Stimulated activated CD8-positive, alpha-beta memory T cell treated with anti-CD3 and anti-CD28 coated beads, Interleukin-15, amount 100 ng/mL, for 24 hours (primary cell): ENCODE measurements around the gene UXT.
A peak's percentile ranks its signal among the peaks of the same experiment; 100 is the strongest.
"Not testable (repeated sequence)": the region's sequence is repeated elsewhere in the genome, so short reads cannot be mapped to it uniquely, and the experiment has no call there.

Experiments used
- DNase-seq: peaks from one replicate; pipeline ENCODE4 v3.0.0-alpha.2; 2020; ENCODE audit warnings: low read depth

Gene UXT, protein sequence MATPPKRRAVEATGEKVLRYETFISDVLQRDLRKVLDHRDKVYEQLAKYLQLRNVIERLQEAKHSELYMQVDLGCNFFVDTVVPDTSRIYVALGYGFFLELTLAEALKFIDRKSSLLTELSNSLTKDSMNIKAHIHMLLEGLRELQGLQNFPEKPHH

DNA sequence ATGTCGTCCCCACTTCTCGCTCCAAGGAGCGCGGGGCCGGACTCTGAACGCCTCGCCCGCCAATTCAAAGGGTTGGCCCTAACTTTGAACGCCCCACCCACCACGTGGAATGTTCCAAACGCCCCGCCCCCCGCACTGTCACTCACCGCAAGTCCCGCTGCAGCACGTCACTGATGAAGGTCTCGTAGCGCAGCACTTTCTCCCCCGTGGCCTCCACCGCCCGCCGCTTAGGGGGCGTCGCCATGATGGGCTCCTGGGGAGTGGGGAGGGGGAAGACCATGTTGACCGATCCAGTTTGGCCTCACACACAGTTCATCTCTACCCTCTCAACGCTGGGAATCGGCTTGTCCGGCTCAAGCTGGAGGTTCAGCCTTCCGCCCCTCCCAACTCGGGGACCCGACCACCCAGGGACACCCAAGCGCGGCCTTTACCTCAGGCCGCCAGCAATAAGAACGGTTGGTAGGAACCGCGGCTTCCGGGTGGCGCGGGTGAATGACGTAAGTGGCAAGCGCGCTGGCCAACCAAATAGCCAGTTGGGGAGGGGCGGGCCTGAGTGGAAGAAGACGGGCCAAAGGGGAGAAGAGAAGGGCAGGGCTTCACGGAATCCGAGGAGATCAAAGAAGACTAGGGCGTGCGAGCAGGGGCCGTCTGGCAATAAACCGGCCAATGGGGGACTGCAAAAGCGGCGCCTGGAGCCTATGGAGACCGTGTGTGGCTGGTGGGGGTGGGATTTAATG lies at the start of gene UXT:
Gene UXT, minus strand, starts transcription at position 497 of the 737 bp plus-strand sequence. Its CDS starts 253 bp downstream, at position 244.
- DNase-seq, result peak; percentile 76

DNA sequence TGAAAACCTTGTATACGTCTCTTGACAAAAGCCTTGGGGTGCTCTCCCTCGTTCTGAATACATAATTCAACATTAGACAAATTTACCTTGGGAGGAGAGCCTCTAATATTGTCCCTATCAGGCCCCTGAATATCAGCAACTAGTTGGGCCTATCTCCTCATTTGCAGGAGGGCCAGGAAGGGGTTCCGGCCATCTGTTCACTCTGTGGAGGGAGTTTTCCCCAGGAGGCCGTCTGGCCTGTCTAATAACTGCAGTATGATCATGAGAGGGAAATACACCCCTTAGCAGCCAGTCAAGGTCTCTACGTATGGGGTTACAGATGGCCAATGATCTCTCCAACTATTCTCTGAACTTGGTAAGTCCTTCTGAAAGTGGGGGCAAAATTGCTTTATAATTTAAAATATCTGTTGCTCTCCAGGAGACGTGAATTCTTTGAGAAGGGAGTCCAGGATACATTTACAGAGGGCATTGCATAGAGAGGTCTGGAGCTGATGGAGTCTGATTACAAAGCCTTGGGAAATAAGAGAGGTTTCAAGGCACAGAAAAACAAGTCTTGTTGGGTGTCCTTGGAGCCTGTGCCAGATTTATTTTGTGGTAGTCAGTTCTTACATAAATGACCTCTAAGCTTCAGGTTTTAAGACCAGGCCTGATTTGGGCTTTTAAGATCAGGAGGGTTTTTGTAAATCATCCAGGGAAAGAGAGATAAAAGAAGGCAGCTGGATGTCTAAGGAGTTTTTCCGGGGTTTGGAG lies 48.2 kb upstream of the UXT start:
- no peak for DNase-seq

DNA sequence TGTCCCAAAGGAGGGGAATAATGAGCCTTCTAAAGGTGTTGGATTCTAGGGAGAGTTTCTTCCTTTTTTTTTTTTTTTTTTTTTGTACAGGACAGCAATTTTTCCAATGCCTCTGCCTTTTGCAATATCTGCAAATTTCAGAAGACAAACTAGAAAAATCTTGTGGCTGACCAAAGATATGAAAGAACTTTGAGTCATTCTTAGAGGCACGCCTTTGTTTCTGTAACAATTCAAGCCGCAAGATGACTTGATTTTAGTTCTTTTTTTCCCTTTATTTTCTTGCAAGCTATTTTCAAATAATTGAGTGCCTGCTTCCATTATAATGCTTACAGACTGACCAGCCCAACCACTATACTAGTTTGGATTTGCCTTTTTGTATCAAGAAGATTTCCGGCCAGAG lies 47.6 kb upstream of the UXT start:
- no peak for DNase-seq

DNA sequence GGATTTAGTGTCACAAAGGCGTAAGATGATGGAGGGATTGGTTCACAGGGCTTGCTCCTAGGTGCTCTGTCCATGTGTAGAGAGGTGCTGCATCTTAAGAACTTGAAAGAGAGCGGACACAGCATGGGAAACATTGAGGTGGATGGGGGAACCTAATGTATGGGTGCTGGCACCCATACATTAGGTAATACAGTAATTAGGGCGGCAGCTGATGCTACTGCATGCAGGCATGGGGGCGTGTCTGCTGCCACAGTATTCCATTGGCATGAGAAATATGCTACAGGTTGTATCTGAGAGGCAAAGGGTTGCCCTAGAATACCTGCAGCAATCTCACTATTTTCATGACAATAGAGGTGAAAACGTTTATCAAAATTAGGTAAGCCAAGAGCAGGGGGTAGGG lies 45.8 kb upstream of the UXT start:
- no peak for DNase-seq

DNA sequence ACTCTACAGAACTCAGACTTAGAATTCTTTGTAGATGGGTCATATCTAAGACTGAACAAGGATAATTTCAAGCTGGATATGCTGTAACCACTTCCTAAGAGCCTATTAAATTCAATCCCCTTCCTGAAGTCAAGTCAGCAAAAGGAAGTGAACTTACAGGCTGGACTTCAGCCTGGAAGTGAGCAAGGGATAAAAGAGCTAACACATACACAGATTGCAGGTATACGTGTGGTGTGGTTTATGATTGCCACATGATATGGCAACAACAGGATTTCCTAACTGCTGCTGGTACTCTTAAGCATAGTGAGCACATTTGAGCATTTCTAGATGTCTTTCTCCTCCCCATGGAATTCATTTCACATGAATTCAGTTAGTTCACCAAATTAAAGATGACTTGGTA lies 38.2 kb upstream of the UXT start:
- DNase-seq, result no peak

DNA sequence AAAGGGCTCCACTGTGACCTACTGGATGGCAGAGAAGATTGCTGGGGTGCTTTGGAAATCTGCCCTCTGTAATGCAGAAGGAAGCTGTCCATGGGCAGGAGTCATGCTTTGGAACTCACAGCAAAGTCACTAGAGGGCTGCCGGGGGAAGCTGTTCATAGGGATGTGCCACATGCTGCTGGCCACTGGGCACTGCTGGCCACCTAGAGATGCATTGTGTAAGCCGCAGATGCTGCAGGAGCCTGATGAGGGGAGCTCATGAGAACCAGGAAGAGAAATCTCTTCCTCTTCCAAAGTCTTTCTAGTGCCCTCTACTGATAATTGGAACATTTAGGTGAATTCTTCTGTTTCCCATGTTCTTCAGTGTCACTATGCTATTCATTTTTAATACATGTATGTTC lies 31.2 kb upstream of the UXT start:
- no peak for DNase-seq

DNA sequence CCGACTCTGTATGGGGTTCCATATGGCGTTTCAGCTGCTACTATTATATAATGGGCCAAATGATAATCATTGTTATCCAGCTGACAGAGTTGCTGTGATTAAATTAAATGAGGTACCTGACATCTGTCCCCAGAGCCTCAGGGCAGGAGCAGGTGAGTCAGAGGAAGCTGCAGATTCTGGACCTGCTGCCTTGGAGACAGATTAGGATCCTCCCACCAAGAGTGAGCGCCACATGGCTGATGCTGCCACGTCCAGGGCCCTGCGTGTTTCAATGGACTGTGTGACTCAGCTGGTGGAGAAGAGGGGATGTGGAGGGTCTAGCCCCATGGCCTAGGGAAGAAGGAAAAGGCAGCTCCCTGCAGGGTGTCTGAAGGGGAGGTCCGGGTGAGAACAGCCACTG lies 28.3 kb upstream of the UXT start:
- DNase-seq, result no peak

DNA sequence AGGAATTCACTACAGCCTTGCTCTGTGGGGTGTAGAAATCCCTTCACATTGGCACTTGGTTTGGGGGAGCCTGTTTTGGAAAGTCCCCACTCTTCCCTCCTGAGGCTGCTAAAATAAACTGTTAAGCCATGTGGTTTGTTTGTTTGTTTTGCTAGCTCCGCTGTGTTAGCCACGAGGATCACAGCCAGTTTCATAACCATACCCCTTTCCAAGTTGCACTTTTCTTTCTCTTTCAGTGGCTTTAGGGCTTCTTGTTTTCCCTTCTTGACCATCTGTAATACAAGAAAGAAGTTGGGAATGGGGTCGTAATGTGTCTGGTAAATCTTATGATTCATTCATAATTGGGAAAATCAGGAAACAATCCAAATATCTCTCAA lies 24.8 kb upstream of the UXT start:
- DNase-seq, result no peak

DNA sequence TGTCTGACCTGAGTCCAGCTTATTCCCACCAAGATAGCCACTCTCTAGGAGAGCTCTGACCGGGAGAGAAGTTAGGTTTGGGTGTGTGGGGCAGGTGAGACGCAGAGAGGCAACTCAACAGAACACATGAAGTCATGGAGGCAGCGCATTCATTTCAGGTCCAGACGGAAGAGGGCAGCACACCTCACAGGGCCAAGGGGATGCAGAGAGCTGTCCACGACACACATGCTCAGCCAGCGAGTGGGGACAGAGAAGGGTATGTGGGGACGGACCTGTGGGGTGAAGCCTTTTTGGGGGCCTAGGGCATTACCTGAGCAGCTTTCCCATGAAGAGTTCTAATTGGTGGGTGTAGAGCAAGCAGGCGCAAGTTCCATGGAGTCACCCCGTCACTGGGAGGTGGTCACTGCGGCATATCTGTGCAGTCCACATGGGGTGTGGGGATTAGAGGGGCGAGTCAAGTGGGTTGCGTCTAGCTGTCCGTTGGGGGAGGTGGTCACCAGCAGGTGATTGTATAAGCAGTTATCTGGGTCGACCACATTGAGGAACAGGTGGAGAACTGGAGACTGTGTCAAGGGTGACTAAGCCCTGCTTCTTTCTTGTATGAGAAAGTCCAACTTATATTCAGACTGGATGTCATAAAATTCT lies 24.3 kb upstream of the UXT start:
- no peak for DNase-seq

DNA sequence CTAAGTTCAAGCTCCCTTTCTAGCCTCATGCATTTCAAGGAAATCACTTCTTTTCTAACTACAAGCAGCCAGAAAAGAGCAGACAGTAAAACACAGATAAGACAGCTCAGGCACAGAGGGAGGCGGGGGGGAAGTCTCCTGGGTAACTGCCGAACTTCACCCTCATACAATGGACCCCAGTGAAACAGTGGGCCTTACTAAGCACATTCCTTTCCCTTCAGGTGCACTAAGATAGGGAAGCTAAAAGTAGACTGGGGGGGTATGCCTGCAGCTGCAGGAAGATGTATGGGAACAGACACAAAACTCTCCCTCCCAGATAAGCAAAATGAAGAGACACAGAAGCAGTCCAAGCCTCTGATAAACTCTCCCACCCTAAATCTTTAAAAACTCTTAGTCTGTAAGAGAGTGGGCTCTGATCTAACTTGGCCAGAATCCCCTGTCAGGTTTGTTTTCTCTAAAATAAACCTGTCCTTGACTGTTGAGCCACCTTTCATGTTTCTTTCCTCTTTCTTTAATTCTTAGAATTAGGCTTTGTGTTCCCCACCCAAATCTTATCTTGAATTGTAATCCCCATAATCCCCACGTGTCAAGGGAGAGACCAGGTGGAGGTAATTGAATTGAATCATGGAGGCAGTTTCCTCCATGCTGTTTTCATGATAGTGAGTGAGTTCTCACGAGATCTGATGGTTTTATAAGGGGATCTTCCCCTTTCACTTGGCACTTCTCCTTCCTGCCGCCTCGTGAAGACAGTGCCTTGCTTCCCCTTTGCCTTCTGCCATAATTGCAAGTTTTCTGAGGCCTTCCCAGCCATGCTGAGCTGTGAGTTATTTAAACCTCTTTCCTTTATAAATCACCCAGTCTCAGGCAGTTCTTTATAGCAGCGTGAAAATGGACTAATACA lies 17.2 kb upstream of the UXT start:
- DNase-seq, result not testable (repeated sequence)

DNA sequence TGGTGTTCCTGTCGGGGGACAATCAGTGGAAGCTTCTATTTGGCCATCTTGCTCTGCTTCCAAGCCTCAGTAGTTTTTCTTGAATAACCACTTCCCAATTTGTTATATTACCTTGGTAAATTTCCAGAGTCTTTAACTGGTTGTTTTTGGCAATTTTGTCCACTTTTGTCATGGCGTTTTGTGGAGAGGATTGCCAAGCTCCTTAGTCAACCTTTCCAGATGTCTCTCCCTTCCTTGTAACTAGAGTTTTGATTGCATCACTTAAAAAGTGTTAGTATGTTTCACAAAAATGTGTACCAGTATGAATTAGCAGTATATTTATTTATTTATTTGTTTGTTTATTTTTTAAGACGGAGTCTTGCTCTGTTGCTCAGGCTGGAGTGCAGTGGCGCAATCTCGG lies 15.8 kb upstream of the UXT start:
- no peak for DNase-seq

DNA sequence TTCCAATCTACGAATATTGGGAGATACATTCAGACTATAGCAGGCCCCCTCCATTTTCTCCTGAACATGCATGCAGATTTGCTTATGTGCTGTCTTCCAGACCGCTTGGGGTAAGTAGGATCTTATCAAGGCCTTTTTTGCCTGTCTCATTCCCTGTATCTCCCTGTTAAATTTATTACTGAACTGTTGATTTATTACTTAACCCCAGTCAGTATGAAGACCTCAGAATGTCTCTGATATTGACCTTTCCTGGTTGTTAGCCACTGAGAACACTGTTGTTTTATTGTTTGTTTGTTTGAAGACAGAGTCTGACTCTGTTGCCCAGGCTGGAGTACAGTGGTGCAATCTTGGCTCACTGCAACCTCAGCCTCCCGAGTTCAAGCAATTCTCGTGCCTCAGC lies 6.8 kb upstream of the UXT start:
- not testable (repeated sequence) for DNase-seq

DNA sequence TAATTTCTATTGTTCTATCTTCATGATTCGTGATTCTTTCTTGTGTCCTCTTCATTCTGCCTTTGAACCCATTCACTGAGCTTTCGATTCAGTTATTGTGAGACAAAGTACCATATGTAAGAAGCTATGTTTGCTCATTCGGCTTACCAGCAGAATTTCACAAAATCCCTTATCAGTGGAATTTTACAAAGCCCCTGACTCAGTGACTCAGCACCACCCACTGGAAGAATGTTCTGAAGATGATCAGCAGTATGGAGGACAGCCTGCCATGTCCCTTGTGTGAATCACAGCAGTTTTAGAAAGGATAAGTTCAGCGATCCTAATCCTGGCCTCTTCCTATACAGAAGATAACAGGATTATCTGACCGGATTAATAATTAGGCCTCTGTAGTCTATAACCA lies 5.8 kb upstream of the UXT start:
- DNase-seq, result no peak

DNA sequence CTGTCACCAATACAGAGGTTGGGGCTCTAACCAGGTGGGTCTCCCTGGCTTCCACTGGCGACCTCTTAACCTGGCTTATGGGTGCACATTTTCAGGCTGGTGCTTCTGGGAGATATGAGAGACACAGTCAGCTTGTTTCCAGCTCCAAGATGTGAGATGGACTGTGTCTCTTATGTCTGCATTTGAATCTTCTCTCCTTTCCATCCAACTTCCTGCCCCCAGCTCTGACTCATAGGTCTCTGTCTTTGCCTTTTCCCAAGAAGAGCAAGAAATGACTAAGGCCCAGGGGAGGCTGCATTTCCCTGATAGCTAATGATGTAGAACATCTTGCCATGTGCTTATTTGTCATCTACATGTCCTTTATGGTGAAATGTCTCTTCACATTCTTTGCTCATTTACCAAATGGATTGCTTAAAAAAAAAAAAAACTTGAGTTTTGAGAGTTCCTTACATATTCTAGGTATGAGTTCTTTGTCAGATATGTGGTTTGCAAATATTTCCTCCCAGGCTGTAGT lies 3.2 kb upstream of the UXT start:
- no peak for DNase-seq

DNA sequence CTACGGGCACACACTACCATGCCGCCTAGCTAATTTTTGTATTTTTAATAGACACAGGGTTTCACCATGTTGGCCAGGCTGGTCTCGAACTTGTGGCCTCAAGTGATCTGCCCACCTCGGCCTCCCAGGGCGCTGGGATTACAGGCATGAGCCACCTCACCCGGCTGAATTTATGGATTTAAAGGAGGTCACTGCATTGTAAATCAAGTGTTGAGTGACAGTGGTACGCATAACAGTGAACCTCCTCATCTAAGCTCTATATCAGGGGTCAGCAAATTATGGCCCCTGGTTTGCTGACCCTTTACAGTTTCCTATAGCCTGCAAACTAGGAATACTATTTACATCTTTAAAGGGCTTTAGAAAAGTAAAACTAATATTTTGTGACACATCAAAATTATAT lies 2.6 kb upstream of the UXT start:
- no peak for DNase-seq

DNA sequence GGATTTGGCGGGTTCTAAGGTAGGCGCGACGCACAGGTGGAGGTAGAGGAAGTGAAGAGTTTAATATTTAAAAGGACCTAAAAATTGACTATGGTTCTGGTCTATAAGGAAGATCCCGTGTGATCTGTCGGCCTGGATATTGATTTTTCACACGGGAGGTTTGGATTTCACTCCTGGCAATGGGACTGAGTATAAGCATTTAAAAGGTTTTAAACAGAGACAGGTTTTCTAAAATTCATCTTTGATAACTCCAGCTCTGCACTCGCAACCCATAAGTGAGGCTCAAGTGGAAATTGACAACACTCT lies 394 bp upstream of the UXT start:
- no peak for DNase-seq

DNA sequence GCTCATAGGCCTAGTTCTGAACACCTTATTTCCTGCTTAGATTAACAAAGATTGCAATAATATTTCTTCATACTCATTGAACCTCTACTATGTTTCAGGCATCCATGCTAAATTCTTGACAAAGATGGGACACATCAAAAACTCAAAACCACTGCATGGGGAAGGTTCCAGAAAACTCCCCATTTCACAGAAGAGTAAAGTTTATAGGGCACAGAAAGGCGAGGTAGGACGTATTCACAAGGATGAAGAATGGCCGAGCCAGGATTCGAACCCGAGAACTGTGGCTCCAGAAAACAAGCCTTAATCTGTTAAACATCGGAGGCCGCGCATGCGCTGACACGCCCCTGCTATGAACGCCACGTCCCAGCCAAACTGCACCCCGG lies 688 bp downstream of the UXT start:
- no peak for DNase-seq

DNA sequence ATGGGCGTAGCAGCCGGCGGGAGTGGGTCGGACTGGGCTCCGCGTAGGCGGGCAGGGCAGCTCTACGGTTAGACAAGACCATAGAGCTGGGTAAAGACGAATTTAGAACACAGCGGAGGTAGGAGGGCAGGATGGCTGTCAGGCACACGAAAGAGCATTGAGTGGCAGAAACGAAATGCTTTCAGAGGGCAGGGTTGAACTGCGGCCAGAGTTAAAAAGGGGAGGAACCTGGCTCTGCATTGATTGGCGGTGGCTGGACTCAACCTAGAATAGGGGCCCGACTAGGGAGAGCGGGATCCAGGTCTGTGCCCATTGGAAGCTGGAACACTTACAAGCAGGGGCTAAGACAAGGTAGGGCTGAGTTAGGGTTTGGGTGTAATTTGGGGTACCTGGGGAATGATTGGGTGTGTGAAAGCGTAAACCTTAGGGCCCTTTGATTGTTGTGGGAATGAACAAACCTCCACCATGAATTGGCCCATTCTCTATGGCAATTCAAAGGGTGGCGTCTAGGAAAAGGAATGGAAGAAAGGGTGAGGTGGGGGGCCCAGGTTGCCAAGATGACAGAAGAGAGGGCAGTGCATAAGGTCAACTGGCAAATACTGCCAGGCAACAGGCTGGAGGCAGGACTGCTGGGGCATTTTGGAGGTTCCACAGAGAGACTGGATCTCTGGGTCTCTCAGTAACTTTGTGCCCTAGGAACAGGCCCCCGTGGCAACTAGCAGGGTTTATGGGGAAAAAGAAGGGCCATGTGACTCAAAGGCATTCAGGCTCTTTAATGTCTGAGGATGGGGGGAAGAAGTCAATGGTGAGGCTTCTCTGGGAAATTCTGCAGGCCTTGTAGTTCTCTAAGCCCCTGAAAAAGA lies 7.7 kb downstream of the UXT start:
- DNase-seq, result no peak

DNA sequence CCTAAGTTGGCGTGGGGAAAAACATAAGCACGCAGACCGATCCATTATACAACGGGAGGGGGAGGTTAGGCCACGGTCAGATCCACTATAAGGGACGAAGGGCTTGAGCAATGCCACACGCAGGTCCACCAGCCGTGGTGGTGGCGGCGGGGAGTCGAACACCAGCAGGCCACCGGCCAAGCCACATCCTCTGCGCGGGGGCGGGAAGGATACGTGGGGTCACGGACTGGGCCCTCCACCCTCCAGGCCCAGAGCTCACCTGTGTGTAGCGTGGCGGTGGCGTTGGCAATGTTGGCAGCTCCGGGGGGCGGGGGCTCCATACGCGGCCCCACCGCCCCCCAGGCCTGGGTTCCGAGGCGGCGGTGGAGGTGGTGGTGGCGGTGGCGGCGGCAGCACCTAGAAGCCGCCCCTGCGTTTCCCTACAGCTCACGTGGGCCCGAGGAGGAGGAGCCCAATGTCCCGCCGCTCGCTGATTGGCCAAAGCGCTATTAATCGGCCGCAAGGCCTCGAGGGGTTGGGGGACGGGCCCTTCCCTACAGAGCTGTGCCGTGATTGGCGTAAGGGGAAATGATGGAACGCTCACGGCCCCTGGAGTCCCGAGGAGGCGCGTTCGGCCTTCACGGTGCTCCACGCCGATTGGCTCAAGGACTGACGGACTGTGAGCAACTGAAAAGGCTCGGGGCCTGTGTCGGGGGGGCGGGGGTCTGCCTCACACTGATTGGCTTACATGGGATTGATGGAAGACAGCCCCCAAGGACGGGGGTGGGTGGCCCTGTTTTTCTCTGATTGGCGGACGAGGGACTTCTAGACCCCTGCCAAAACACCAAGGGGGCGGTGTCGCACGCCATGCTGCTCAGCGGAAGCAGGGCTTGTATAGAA lies 8.6 kb downstream of the UXT start, which contains the start of gene ELK1:
Gene ELK1, minus strand, starts transcription at position 400 of the 879 bp plus-strand sequence. CDS start 9,122 bp downstream, outside the sequence.
- DNase-seq, result peak; percentile 58

DNA sequence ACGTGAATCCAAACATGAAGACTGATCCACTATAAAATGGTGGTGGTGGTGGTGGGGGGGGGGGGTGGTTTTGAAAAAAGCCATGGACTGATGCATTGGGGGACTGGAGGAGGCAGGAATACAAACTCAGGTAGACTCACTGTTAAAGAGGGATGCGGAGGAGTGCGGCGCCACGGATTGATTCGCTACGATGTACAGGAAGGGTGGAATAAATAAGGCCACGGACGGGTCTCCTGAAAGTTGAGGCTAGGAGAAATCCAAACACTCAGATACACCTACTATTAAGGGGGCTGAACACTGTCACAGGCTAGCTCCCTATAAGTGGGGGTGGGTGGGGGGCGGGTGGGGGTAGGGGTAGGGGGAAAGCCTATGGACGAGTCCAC lies 9.2 kb downstream of the UXT start:
- no peak for DNase-seq
